DOHH2 (cell line): ENCODE measurements around the gene C8A.

Experiments
- EZH2phosphoT487 ChIP-seq: fragments of 200-600 bp; sonication (generic); IDR thresholded peaks from 2 replicates; pipeline ENCODE4 v1.6.1; 2017; ENCODE audit warnings: borderline replicate concordance, mild to moderate bottlenecking, antibody characterized with exemption, low read length, moderate library complexity, mixed read lengths
- TF ChIP-seq, protein P1 (sequence below): fragments of 200-600 bp; sonication (generic); IDR thresholded peaks from one replicate; pipeline ENCODE4 v1.5.1; 2014; ENCODE audit warnings: antibody characterized with exemption, mild to moderate bottlenecking, low read depth, low read length; ENCODE audit not compliant: poor library complexity, severe bottlenecking

DNA sequence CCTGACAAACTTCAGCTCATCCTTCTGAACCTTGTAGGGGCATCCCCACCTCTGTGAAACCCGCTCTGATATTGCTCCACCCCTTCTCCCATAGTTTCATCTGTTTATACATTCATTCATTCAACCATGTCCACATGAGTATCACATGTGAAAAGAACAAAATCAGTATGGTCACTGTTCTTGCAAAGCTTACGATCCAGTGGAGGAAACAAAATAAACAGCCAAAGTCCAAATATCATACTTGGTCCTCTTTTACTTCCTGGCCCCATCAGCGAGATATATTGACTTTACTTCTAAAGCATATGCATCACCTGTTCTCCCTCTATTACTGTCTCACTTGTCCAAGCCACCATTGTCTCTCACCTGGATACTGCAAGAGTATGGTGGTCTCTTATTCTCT, 35.6 kb downstream of the C8A start:
- TF ChIP-seq, protein P1, sequence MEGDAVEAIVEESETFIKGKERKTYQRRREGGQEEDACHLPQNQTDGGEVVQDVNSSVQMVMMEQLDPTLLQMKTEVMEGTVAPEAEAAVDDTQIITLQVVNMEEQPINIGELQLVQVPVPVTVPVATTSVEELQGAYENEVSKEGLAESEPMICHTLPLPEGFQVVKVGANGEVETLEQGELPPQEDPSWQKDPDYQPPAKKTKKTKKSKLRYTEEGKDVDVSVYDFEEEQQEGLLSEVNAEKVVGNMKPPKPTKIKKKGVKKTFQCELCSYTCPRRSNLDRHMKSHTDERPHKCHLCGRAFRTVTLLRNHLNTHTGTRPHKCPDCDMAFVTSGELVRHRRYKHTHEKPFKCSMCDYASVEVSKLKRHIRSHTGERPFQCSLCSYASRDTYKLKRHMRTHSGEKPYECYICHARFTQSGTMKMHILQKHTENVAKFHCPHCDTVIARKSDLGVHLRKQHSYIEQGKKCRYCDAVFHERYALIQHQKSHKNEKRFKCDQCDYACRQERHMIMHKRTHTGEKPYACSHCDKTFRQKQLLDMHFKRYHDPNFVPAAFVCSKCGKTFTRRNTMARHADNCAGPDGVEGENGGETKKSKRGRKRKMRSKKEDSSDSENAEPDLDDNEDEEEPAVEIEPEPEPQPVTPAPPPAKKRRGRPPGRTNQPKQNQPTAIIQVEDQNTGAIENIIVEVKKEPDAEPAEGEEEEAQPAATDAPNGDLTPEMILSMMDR, result no peak
- no peak for TF ChIP-seq EZH2phosphoT487
